GM12891 (cell line): ENCODE results near the gene PNPLA3.

ENCODE experiments used
- PAX5 ChIP-seq: IDR thresholded peaks from 2 replicates; pipeline ENCODE4 v1.6.1; 2011; ENCODE audit warnings: low read length, moderate library complexity, mild to moderate bottlenecking; ENCODE audit not compliant: insufficient read depth, severe bottlenecking
- POLR2A ChIP-seq: IDR thresholded peaks from 2 replicates; pipeline ENCODE4 v1.6.1; 2011; ENCODE audit warnings: low read depth, low read length, control low read depth
- POLR2AphosphoS5 ChIP-seq: IDR thresholded peaks from 2 replicates; pipeline ENCODE4 v1.6.1; 2011; ENCODE audit warnings: low read depth, low read length, control low read depth
- POU2F2 ChIP-seq: IDR thresholded peaks from 2 replicates; pipeline ENCODE4 v1.6.1; 2011; ENCODE audit warnings: low read depth, mild to moderate bottlenecking, control low read depth, low read length, moderate library complexity
- TAF1 ChIP-seq: IDR thresholded peaks from 2 replicates; pipeline ENCODE4 v1.6.1; 2011; ENCODE audit warnings: low read depth, low read length, control low read depth

- TF ChIP-seq POLR2AphosphoS5 (no peak), TAF1 (no peak), POLR2A (no peak), POU2F2 (no peak), PAX5 (no peak)
These were observed 25.3 kb downstream of the PNPLA3 start for GRCh38 chr22:43948836-43949406.
